Mesendoderm (in vitro differentiated cells): ENCODE measurements around the gene AGTRAP.

ENCODE experiments used
- DNase-seq: peaks from one replicate; pipeline ENCODE4 v3.0.0; 2013
- H2AK5ac ChIP-seq: 2 replicates; pipeline ENCODE4 v1.6.1; 2013; ENCODE audit warnings: low read length, inconsistent platforms
- H2BK120ac ChIP-seq: 2 replicates; pipeline ENCODE4 v1.6.1; 2013; ENCODE audit warnings: low read depth, mild to moderate bottlenecking, low read length, moderate library complexity, mixed read lengths
- H2BK15ac ChIP-seq: replicated peaks from 2 replicates; pipeline ENCODE4 v1.6.1; 2013; ENCODE audit warnings: low read depth, mild to moderate bottlenecking, moderate library complexity
- H2BK5ac ChIP-seq: 2 replicates; pipeline ENCODE4 v1.6.1; 2013; ENCODE audit warnings: low read length, inconsistent platforms
- H3K18ac ChIP-seq: 2 replicates; pipeline ENCODE4 v1.6.1; 2013; ENCODE audit warnings: mild to moderate bottlenecking, low read length, mixed read lengths
- H3K23ac ChIP-seq: one replicate; pipeline ENCODE4 v1.6.1; 2013; ENCODE audit warnings: low read length
- H3K27ac ChIP-seq: 2 replicates; pipeline ENCODE4 v1.5.1; 2013; ENCODE audit warnings: low read depth, mild to moderate bottlenecking, inconsistent platforms, low read length, moderate library complexity
- H3K27me3 ChIP-seq: 2 replicates; pipeline ENCODE4 v1.6.1; 2013; ENCODE audit warnings: low read length, control low read depth, mild to moderate bottlenecking, inconsistent platforms; ENCODE audit not compliant: insufficient read depth, poor library complexity
- H3K36me3 ChIP-seq: 2 replicates; pipeline ENCODE4 v1.6.1; 2013; ENCODE audit warnings: low read length, inconsistent platforms; ENCODE audit not compliant: control insufficient read depth, insufficient read depth
- H3K4ac ChIP-seq: one replicate; pipeline ENCODE4 v1.6.1; 2013; ENCODE audit warnings: low read depth, mild to moderate bottlenecking, low read length, moderate library complexity
- H3K4me1 ChIP-seq: 2 replicates; pipeline ENCODE4 v1.6.1; 2013; ENCODE audit warnings: low read depth, low read length, inconsistent platforms; ENCODE audit not compliant: control insufficient read depth
- H3K4me2 ChIP-seq: 2 replicates; pipeline ENCODE4 v1.6.1; 2013; ENCODE audit warnings: low read length
- H3K4me3 ChIP-seq: 2 replicates; pipeline ENCODE4 v1.5.1; 2013; ENCODE audit warnings: mild to moderate bottlenecking, low read length
- H3K56ac ChIP-seq: one replicate; pipeline ENCODE4 v1.6.1; 2013; ENCODE audit warnings: low read length
- H3K79me1 ChIP-seq: 2 replicates; pipeline ENCODE4 v1.6.1; 2013; ENCODE audit warnings: low read length, inconsistent platforms
- H3K79me2 ChIP-seq: 2 replicates; pipeline ENCODE4 v1.6.1; 2013; ENCODE audit warnings: mild to moderate bottlenecking, low read length; ENCODE audit not compliant: control insufficient read depth, insufficient read depth
- H3K9ac ChIP-seq: 2 replicates; pipeline ENCODE4 v1.6.1; 2013; ENCODE audit warnings: low read length, inconsistent platforms
- H4K5ac ChIP-seq: one replicate; pipeline ENCODE4 v1.6.1; 2013; ENCODE audit warnings: low read length
- H4K8ac ChIP-seq: one replicate; pipeline ENCODE4 v1.6.1; 2013; ENCODE audit warnings: low read depth, mild to moderate bottlenecking, control low read depth, low read length, moderate library complexity
- WGBS: extraction: QIAGEN DNeasy Blood & Tissue Kit; methylation state at CpG from one replicate; pipeline ENCODE4 v1.1.7; 2013; ENCODE audit warnings: low lambda C conversion rate, missing lambda C conversion rate; ENCODE audit not compliant: insufficient coverage; ENCODE audit errors: extremely low coverage; 5-methylcytosine and 5-hydroxymethylcytosine counted together

The AGTRAP gene

GRCh38 chr1:11746092-11746491, 10.2 kb downstream of the AGTRAP start:
- no peak overlapping the region for H3K9ac ChIP-seq
- no peak overlapping the region for H3K4me3 ChIP-seq
- H3K4ac ChIP-seq, result no peak overlapping the region
- H3K36me3 ChIP-seq, result no peaks in the 10 kb centered on the region
- no peaks in the 10 kb centered on the region for H3K27me3 ChIP-seq
- H3K4me2 ChIP-seq, result no peak overlapping the region
- no peak overlapping the region for H3K23ac ChIP-seq
- no peak overlapping the region for H2BK120ac ChIP-seq
- no peaks in the 10 kb centered on the region for H3K79me2 ChIP-seq
- no peak for DNase-seq
- peaks cover 2% of the 10 kb centered on the region for H3K4me1 ChIP-seq
- H4K8ac ChIP-seq, result no peak overlapping the region
- H4K5ac ChIP-seq, result no peak overlapping the region
- no peak overlapping the region for H2BK15ac ChIP-seq
- H3K18ac ChIP-seq, result no peak overlapping the region
- WGBS, result no CpG with 5 or more reads among the region's 6 CpGs
- H2AK5ac ChIP-seq, result no peak overlapping the region
- H2BK5ac ChIP-seq, result no peak overlapping the region
- H3K56ac ChIP-seq, result no peak overlapping the region
- no peaks in the 10 kb centered on the region for H3K79me1 ChIP-seq
- no peak overlapping the region for H3K27ac ChIP-seq

- no peak overlapping the region for H4K5ac ChIP-seq
- no peaks in the 10 kb centered on the region for H3K27me3 ChIP-seq
- no peak overlapping the region for H2AK5ac ChIP-seq
- H3K18ac ChIP-seq, result no peak overlapping the region
- no peak overlapping the region for H3K56ac ChIP-seq
- no peaks in the 10 kb centered on the region for H3K36me3 ChIP-seq
- no peak overlapping the region for H3K4me3 ChIP-seq
- H3K4me2 ChIP-seq, result no peak overlapping the region
- H3K9ac ChIP-seq, result no peak overlapping the region
- no peak overlapping the region for H2BK120ac ChIP-seq
- H3K79me2 ChIP-seq, result no peaks in the 10 kb centered on the region
- no peaks in the 10 kb centered on the region for H3K4me1 ChIP-seq
- no peak overlapping the region for H2BK5ac ChIP-seq
- H2BK15ac ChIP-seq, result no peak overlapping the region
- H4K8ac ChIP-seq, result no peak overlapping the region
- no peak overlapping the region for H3K27ac ChIP-seq
- no peak overlapping the region for H3K4ac ChIP-seq
- no peaks in the 10 kb centered on the region for H3K79me1 ChIP-seq
- no peak overlapping the region for H3K23ac ChIP-seq
- no CpG with 5 or more reads among the region's 20 CpGs for WGBS
- no peak for DNase-seq
Observed at GRCh38 chr1:11746795-11747487, 11.0 kb downstream of the AGTRAP start.

GRCh38 chr1:11748294-11749202, 12.6 kb downstream of the AGTRAP start:
- no CpG with 5 or more reads among the region's 27 CpGs for WGBS
- Histone ChIP-seq H3K4me3 (no peak overlapping the region), H2AK5ac (no peak overlapping the region), H3K23ac (no peak overlapping the region), H3K9ac (no peak overlapping the region), H4K8ac (no peak overlapping the region), H2BK15ac (no peak overlapping the region), H3K36me3 (no peaks in the 10 kb centered on the region), H3K79me1 (no peaks in the 10 kb centered on the region), H3K4me1 (peaks cover under 1% of the 10 kb centered on the region), H4K5ac (no peak overlapping the region), H3K27me3 (no peaks in the 10 kb centered on the region), H2BK5ac (no peak overlapping the region), H3K79me2 (no peaks in the 10 kb centered on the region), H3K18ac (no peak overlapping the region), H2BK120ac (no peak overlapping the region), H3K56ac (no peak overlapping the region), H3K27ac (no peak overlapping the region), H3K4me2 (no peak overlapping the region), H3K4ac (no peak overlapping the region)
- DNase-seq, result no peak

- no CpG with 5 or more reads among the region's 9 CpGs for WGBS
- Histone ChIP-seq H2AK5ac (no peak overlapping the region), H3K9ac (no peak overlapping the region), H2BK15ac (no peak overlapping the region), H3K56ac (no peak overlapping the region), H3K4me2 (no peak overlapping the region), H4K5ac (no peak overlapping the region), H2BK5ac (no peak overlapping the region), H3K27me3 (no peaks in the 10 kb centered on the region), H2BK120ac (no peak overlapping the region), H3K23ac (no peak overlapping the region), H4K8ac (no peak overlapping the region), H3K18ac (no peak overlapping the region), H3K36me3 (no peaks in the 10 kb centered on the region), H3K27ac (no peak overlapping the region), H3K79me1 (no peaks in the 10 kb centered on the region), H3K4me1 (peaks cover 4% of the 10 kb centered on the region), H3K79me2 (no peaks in the 10 kb centered on the region), H3K4ac (no peak overlapping the region), H3K4me3 (no peak overlapping the region)
- DNase-seq, result peak; percentile 89
Observed at GRCh38 chr1:11749203-11749689, 13.3 kb downstream of the AGTRAP start.

GRCh38 chr1:11749996-11750395, 14.1 kb downstream of the AGTRAP start:
- no peak overlapping the region for H3K4me3 ChIP-seq
- H4K8ac ChIP-seq, result no peak overlapping the region
- H3K9ac ChIP-seq, result no peak overlapping the region
- H3K36me3 ChIP-seq, result no peaks in the 10 kb centered on the region
- DNase-seq, result no peak
- no peaks in the 10 kb centered on the region for H3K27me3 ChIP-seq
- H4K5ac ChIP-seq, result no peak overlapping the region
- H3K4me2 ChIP-seq, result no peak overlapping the region
- H3K18ac ChIP-seq, result no peak overlapping the region
- H3K4me1 ChIP-seq, result peaks cover 4% of the 10 kb centered on the region
- H2BK15ac ChIP-seq, result no peak overlapping the region
- no peak overlapping the region for H3K27ac ChIP-seq
- no CpG with 5 or more reads among the region's 15 CpGs for WGBS
- H2AK5ac ChIP-seq, result no peak overlapping the region
- no peak overlapping the region for H3K4ac ChIP-seq
- H3K79me2 ChIP-seq, result no peaks in the 10 kb centered on the region
- H3K23ac ChIP-seq, result no peak overlapping the region
- no peaks in the 10 kb centered on the region for H3K79me1 ChIP-seq
- no peak overlapping the region for H3K56ac ChIP-seq
- H2BK5ac ChIP-seq, result no peak overlapping the region
- H2BK120ac ChIP-seq, result no peak overlapping the region
